Fibroblast of the aortic adventitia (primary cell): ENCODE measurements around the gene SCIMP. TPM values are rescaled to one million over a fixed set of nuclear protein-coding genes. Genes with fewer than 3 reads are reported as not detected.
"Not testable (repeated sequence)": the region's sequence is repeated elsewhere in the genome, so short reads cannot be mapped to it uniquely, and the experiment has no call there.

ENCODE experiments used
- DNase-seq: peaks from one replicate; pipeline ENCODE4 v3.0.0-alpha.2; 2010; ENCODE audit warnings: low read depth
- H3K4me3 ChIP-seq: 2 replicates; pipeline ENCODE4 v1.5.1; 2011; ENCODE audit warnings: low read depth, mild to moderate bottlenecking, control low read depth, low read length, moderate library complexity
- CTCF ChIP-seq: IDR thresholded peaks from 2 replicates; pipeline ENCODE4 v1.5.1; 2011; ENCODE audit warnings: mild to moderate bottlenecking, low read length, control low read depth, inconsistent platforms; ENCODE audit not compliant: insufficient read depth
- total RNA-seq: library from RNA; depleted of rRNA; stranded (reverse); fragments of >200 nt; gene quantifications from 2 replicates; pipeline ENCODE4 v1.2.3, GENCODE V29; 2012; ENCODE audit warnings: low replicate concordance

The SCIMP gene
- total RNA-seq, 1 donor = not detected

- DNase-seq = no peak
- H3K4me3 ChIP-seq = no peak overlapping the region
- no peak for TF ChIP-seq CTCF
Measured at GRCh38 chr17:5254903-5255521, 20.4 kb upstream of the SCIMP start.

GRCh38 chr17:5254414-5254813 is 19.8 kb upstream of the SCIMP start:
- no peak for TF ChIP-seq CTCF
- DNase-seq = no peak
- no peak overlapping the region for H3K4me3 ChIP-seq

- peak; percentile 68 for TF ChIP-seq CTCF
- peak; percentile 84 for DNase-seq
- no peak overlapping the region for H3K4me3 ChIP-seq
Measured at GRCh38 chr17:5249615-5250014, 15.0 kb upstream of the SCIMP start.

- DNase-seq = no peak
- no peak for TF ChIP-seq CTCF
- no peak overlapping the region for H3K4me3 ChIP-seq
Measured at GRCh38 chr17:5248821-5249479, 14.3 kb upstream of the SCIMP start.

GRCh38 chr17:5247621-5248020 is 13.0 kb upstream of the SCIMP start:
- no peak for TF ChIP-seq CTCF
- DNase-seq = no peak
- H3K4me3 ChIP-seq = no peak overlapping the region

- no peak for TF ChIP-seq CTCF
- no peak for DNase-seq
- no peak overlapping the region for H3K4me3 ChIP-seq
Measured at GRCh38 chr17:5241861-5242671, 7.4 kb upstream of the SCIMP start.

GRCh38 chr17:5239769-5240168 is 5.1 kb upstream of the SCIMP start:
- DNase-seq, H3K4me3 ChIP-seq: not testable (repeated sequence)
